A673 (cell line): Measurements from ENCODE around the gene CD164. TPM values are rescaled to one million over a fixed set of nuclear protein-coding genes. Genes with fewer than 3 reads are reported as not detected.

Experiments used
- BruUV-seq: library from RNA; stranded (reverse); fragments of 400-500 nt; replicated peaks from 2 replicates; lab custom pipeline; 2021; lab: Mats Ljungman, UMichigan
- CTCF ChIA-PET: fragments of 300-600 bp; sonication (Branson Sonifier 250); formaldehyde crosslinking; loops from one replicate; lab custom pipeline; 2022; ENCODE audit warnings: antibody characterized with exemption; lab: Charles Lee
- POLR2A ChIA-PET: fragments of 300-600 bp; sonication (Branson Sonifier 250); formaldehyde crosslinking; loops from one replicate; lab custom pipeline; 2022; ENCODE audit warnings: antibody characterized with exemption; ENCODE audit not compliant: low non-redundant PET; lab: Charles Lee
- DNase-seq: peaks from one replicate; pipeline ENCODE4 v3.0.0-alpha.2; 2015; ENCODE audit warnings: low spot score
- H3K27ac ChIP-seq: fragments of 200-600 bp; sonication (generic); 2 replicates; pipeline ENCODE4 v1.5.1; 2016; ENCODE audit warnings: mixed run types, low read depth, mild to moderate bottlenecking, mixed read lengths, antibody characterized with exemption, low read length; ENCODE audit not compliant: poor library complexity, severe bottlenecking
- H3K27me3 ChIP-seq: fragments of 200-600 bp; sonication (generic); replicated peaks from 2 replicates; pipeline ENCODE4 v1.6.1; 2017; ENCODE audit warnings: mixed run types, low read depth, mild to moderate bottlenecking, mixed read lengths, antibody characterized with exemption, low read length; ENCODE audit not compliant: insufficient read depth, poor library complexity
- H3K36me3 ChIP-seq: fragments of 200-600 bp; sonication (generic); 2 replicates; pipeline ENCODE4 v1.6.1; 2016; ENCODE audit warnings: mixed run types, mild to moderate bottlenecking, mixed read lengths, antibody characterized with exemption, low read length; ENCODE audit not compliant: insufficient read depth, poor library complexity, severe bottlenecking
- H3K4me1 ChIP-seq: fragments of 200-600 bp; sonication (generic); 2 replicates; pipeline ENCODE4 v1.6.1; 2017; ENCODE audit warnings: mixed run types, mild to moderate bottlenecking, mixed read lengths, antibody characterized with exemption, low read length; ENCODE audit not compliant: insufficient read depth, poor library complexity, severe bottlenecking
- H3K4me3 ChIP-seq: fragments of 200-600 bp; sonication (generic); 2 replicates; pipeline ENCODE4 v1.5.1; 2016; ENCODE audit warnings: low read depth, mixed run types, mild to moderate bottlenecking, mixed read lengths, low read length; ENCODE audit not compliant: poor library complexity, severe bottlenecking
- H3K9me3 ChIP-seq: fragments of 200-600 bp; sonication (generic); 2 replicates; pipeline ENCODE4 v1.6.1; 2016; ENCODE audit warnings: mixed run types, low read depth, mild to moderate bottlenecking, mixed read lengths, antibody characterized with exemption, low read length; ENCODE audit not compliant: poor library complexity, severe bottlenecking
- EZH2 ChIP-seq: fragments of 200-600 bp; sonication (generic); IDR thresholded peaks from 2 replicates; pipeline ENCODE4 v1.6.1; 2017; ENCODE audit warnings: borderline replicate concordance, low read depth, mild to moderate bottlenecking, mixed read lengths, antibody characterized with exemption, low read length; ENCODE audit not compliant: poor library complexity, severe bottlenecking
- intact Hi-C: fragments of 100-400 bp; cut with micrococcal nuclease; formaldehyde crosslinking; loops from one replicate; pipeline ENCODE4 v1.10.0; 2022; ENCODE audit not compliant: unreplicated experiment
- total RNA-seq: library from RNA; stranded (reverse); gene quantifications from 2 replicates; pipeline ENCODE4 v1.2.3, GENCODE V29; 2021
- TF ChIP-seq, protein P1 (sequence below): fragments of 300-800, 200-600 bp; sonication (generic); conservative IDR thresholded peaks from 2 replicates; pipeline ENCODE4 v1.5.1; 2017; ENCODE audit warnings: low read depth, mild to moderate bottlenecking, antibody characterized with exemption, low read length, moderate library complexity, mixed read lengths

Gene CD164
- total RNA-seq, 1 experiment from 2014 or later, result 176 TPM

DNA sequence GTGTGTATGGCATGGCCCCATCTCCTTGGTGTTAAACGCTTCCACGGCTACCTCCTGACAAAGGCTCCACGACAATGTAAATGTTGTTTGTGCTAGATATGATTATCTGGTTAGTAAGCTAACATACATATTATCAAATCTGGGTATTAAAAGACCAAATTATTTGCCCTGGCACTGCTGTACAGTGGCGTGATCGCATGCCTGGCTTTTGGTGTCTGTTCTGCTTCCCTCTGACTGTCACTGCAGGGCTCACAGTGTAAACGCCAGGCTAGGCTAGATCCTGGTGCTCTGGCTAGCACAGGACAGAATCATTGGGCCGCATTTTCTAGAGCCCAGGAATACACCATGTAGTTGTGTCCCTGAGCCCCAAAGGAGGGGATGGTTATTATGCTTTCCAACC lies 38.7 kb downstream of the CD164 start:
- intact Hi-C loops, result no loop called here
- no peaks in the 10 kb centered on the region for H3K9me3 ChIP-seq
- H3K4me1 ChIP-seq, result no peaks in the 10 kb centered on the region
- no peak for TF ChIP-seq EZH2
- TF ChIP-seq, protein P1, sequence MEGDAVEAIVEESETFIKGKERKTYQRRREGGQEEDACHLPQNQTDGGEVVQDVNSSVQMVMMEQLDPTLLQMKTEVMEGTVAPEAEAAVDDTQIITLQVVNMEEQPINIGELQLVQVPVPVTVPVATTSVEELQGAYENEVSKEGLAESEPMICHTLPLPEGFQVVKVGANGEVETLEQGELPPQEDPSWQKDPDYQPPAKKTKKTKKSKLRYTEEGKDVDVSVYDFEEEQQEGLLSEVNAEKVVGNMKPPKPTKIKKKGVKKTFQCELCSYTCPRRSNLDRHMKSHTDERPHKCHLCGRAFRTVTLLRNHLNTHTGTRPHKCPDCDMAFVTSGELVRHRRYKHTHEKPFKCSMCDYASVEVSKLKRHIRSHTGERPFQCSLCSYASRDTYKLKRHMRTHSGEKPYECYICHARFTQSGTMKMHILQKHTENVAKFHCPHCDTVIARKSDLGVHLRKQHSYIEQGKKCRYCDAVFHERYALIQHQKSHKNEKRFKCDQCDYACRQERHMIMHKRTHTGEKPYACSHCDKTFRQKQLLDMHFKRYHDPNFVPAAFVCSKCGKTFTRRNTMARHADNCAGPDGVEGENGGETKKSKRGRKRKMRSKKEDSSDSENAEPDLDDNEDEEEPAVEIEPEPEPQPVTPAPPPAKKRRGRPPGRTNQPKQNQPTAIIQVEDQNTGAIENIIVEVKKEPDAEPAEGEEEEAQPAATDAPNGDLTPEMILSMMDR, result no peak
- POLR2A ChIA-PET, result no interaction called here
- DNase-seq, result no peak
- no TSS peak for BruUV-seq
- H3K36me3 ChIP-seq, result no peaks in the 10 kb centered on the region
- no peak overlapping the region for H3K27ac ChIP-seq
- CTCF ChIA-PET, result no interaction called here
- H3K4me3 ChIP-seq, result no peak overlapping the region
- no peaks in the 10 kb centered on the region for H3K27me3 ChIP-seq

DNA sequence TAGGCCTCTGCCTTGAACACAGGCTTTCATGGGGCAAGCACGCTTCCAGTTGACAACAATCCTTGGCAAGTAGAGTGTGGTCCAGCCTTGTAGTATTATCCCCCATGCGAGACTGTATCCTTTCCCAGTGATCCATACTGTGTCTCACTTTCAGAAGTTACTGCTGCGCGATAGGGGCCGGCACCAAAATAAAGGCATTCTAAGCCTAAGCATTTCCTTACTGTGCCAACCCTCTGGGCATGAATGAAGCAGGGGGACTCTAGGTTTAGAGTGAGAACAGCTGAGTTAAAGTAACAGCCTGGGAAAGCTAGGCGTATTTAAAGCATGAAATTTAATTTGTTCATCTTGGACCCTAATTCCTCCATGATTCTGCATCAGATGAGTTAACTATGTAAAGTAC lies 39.4 kb downstream of the CD164 start:
- no peak for DNase-seq
- Histone ChIP-seq H3K27me3 (no peaks in the 10 kb centered on the region), H3K4me3 (no peak overlapping the region), H3K36me3 (no peaks in the 10 kb centered on the region), H3K27ac (no peak overlapping the region), H3K4me1 (no peaks in the 10 kb centered on the region), H3K9me3 (no peaks in the 10 kb centered on the region)
- intact Hi-C loops, result no loop called here
- BruUV-seq, result no TSS peak
- TF ChIP-seq EZH2, result no peak
- TF ChIP-seq, protein P1, result no peak
- ChIA-PET POLR2A (no interaction called here), CTCF (no interaction called here)

DNA sequence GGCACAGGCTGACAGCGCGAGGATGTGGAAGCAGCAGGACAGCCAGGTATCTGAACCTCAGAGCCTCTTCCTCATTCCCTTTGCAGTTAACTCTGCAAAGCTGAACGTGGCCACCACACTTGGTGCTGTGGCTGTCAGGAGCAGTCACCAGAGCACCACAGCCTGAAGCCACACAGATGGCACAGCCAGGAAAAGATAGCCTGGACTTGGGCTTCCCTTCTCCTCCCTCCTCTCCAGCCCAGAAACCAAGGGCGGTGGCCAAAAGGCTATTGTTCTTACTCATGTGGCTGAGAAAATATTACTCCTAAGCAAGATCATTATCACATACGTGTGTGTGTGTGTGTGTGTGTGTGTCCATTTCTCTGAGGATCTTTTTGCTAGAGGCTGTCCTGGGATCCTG lies 39.8 kb downstream of the CD164 start:
- intact Hi-C loops, result no loop called here
- TF ChIP-seq, protein P1, result no peak
- TF ChIP-seq EZH2, result no peak
- POLR2A ChIA-PET, result no interaction called here

More for the DNA sequence above, 39.8 kb downstream of the CD164 start:
- Histone ChIP-seq H3K9me3 (no peaks in the 10 kb centered on the region), H3K36me3 (no peaks in the 10 kb centered on the region), H3K4me3 (no peak overlapping the region), H3K4me1 (no peaks in the 10 kb centered on the region), H3K27ac (no peak overlapping the region), H3K27me3 (no peaks in the 10 kb centered on the region)
- DNase-seq, result no peak
- CTCF ChIA-PET, result no interaction called here
- BruUV-seq, result no TSS peak
